HepG2 (cell line): ENCODE data around the gene EVC.

Source experiments
- ELF1 ChIP-seq: sonication (generic); formaldehyde crosslinking; IDR thresholded peaks from 2 replicates; pipeline ENCODE4 v1.4.0; 2020; ENCODE audit warnings: missing genetic modification reagents
- IKZF5 ChIP-seq: IDR thresholded peaks from 2 replicates; pipeline ENCODE4 v1.6.1; 2018; ENCODE audit warnings: missing genetic modification reagents, mild to moderate bottlenecking, missing compliant biosample characterization
- JUN ChIP-seq: sonication (generic); formaldehyde crosslinking; IDR thresholded peaks from 2 replicates; pipeline ENCODE4 v1.4.0; 2020; ENCODE audit warnings: mild to moderate bottlenecking, missing genetic modification reagents
- SP2 ChIP-seq: sonication (generic); formaldehyde crosslinking; IDR thresholded peaks from 2 replicates; pipeline ENCODE4 v1.5.1; 2020; ENCODE audit warnings: mild to moderate bottlenecking, missing genetic modification reagents
- TBP ChIP-seq: sonication (generic); formaldehyde crosslinking; IDR thresholded peaks from 2 replicates; pipeline ENCODE4 v1.5.0; 2020; ENCODE audit warnings: missing genetic modification reagents
- ZFP91 ChIP-seq: sonication (generic); formaldehyde crosslinking; IDR thresholded peaks from 2 replicates; pipeline ENCODE4 v1.9.0; 2022; ENCODE audit warnings: missing genetic modification reagents, mild to moderate bottlenecking, borderline replicate concordance
- ZNF274 ChIP-seq: sonication (generic); formaldehyde crosslinking; IDR thresholded peaks from 2 replicates; pipeline ENCODE4 v1.5.1; 2020; ENCODE audit warnings: mild to moderate bottlenecking, missing genetic modification reagents
- ZSCAN12 ChIP-seq: sonication (generic); formaldehyde crosslinking; IDR thresholded peaks from 2 replicates; pipeline ENCODE4 v1.9.0; 2021; ENCODE audit warnings: mild to moderate bottlenecking, missing genetic modification reagents
- ZSCAN29 ChIP-seq: sonication (generic); formaldehyde crosslinking; conservative IDR thresholded peaks from 2 replicates; pipeline ENCODE4 v1.4.0; 2020; ENCODE audit warnings: mild to moderate bottlenecking, missing genetic modification reagents
- TF ChIP-seq, protein P1 (sequence below): sonication (generic); formaldehyde crosslinking; IDR thresholded peaks from 2 replicates; pipeline ENCODE4 v1.5.0; 2020; ENCODE audit warnings: mild to moderate bottlenecking, missing genetic modification reagents, moderate library complexity

GRCh38 chr4:5805270-5805669, 94.3 kb downstream of the EVC start:
- TF ChIP-seq SP2 = no peak
- TF ChIP-seq, protein P1, sequence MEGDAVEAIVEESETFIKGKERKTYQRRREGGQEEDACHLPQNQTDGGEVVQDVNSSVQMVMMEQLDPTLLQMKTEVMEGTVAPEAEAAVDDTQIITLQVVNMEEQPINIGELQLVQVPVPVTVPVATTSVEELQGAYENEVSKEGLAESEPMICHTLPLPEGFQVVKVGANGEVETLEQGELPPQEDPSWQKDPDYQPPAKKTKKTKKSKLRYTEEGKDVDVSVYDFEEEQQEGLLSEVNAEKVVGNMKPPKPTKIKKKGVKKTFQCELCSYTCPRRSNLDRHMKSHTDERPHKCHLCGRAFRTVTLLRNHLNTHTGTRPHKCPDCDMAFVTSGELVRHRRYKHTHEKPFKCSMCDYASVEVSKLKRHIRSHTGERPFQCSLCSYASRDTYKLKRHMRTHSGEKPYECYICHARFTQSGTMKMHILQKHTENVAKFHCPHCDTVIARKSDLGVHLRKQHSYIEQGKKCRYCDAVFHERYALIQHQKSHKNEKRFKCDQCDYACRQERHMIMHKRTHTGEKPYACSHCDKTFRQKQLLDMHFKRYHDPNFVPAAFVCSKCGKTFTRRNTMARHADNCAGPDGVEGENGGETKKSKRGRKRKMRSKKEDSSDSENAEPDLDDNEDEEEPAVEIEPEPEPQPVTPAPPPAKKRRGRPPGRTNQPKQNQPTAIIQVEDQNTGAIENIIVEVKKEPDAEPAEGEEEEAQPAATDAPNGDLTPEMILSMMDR (CRISPR knock-in tag) = no peak
- no peak for TF ChIP-seq JUN (CRISPR knock-in tag)
- TF ChIP-seq TBP (CRISPR knock-in tag) = no peak
- no peak for TF ChIP-seq ZSCAN12
- no peak for TF ChIP-seq ELF1 (CRISPR knock-in tag)
- TF ChIP-seq IKZF5 (CRISPR knock-in tag) = no peak
- TF ChIP-seq ZSCAN29 (CRISPR knock-in tag) = no peak
- TF ChIP-seq ZFP91 = no peak
- no peak for TF ChIP-seq ZNF274 (CRISPR knock-in tag)
